ENCODE data around the gene SLC8A1.

SLC8A1 gene

DNA sequence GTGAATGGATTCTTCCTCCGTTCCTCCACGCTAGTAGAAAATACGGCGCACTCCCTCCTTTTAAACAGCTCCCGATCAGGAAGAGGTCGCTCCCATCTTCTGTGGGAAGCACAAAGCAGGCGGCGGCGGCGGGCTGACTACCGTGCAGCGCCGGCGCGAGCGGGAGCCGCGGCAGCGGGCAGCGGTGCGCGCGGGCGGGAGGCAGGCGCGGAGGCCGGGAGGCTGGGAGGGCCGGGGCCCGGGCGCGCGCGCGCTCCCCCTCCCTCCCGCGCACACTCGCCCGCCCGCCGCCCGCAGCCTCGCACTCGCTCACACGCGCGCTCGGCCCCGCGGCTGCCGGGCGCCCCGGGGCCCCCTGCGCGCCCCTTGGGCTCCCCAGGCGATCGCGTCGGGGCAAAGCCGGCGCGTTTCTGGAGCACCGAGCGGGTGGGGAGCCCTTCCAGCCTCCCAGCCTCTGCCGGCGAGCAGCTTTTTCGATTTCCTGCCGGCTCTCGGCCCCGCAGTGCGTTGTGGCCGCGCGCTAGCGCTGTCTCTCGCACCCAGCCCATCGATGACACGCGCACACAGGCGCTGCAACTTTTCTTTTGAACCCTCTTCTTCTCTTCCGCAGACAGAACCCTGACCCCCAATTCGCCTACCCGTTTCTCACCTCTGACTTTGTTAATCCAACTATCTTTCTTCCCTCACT, at the start of gene SLC8A1:
TSS of gene SLC8A1 (minus strand) at position 173 of the 688 bp plus-strand sequence.
- DNase-seq: no peak

- DNase-seq: no peak
Measured at GRCh38 chr2:40499437-40499836, 47.5 kb upstream of the SLC8A1 start.

- no peak for DNase-seq
Measured at GRCh38 chr2:40497251-40497859, 45.5 kb upstream of the SLC8A1 start.

GRCh38 chr2:40489678-40489960, 37.7 kb upstream of the SLC8A1 start:
- DNase-seq: no peak

DNA sequence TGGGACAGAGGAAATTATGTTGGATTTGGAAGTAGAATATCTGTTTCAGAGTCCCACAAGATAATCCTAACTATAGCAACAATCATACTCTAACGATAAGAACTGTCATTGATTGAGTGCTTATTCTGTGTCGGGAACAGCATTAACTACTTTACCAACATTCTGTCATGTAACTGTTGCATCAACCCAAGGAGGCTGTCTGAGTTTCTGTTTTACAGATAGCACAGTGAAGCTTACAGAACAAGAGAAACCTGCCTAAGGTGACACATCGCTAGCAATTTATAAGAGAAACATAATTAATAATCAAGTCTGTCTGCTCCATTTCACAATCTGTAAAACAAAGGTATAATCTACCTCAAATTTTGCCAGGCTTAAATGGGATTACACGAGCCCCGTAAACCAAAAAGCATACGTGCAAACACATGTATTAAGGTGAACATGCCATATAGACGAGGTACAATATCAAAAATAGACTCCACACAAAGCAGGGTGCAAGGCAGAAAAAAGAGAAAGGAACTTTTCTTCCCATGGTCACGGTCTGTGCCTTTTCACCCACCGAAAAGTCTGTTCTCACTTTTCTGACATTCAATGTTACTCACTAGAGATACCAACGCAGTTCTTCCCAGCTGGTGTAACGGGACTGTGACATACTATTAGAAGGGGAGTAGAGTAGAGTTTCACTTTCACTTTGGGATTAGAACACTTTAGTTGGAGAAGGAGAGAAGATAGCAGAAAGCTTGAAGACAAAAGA, 37.2 kb upstream of the SLC8A1 start:
- no peak for DNase-seq

GRCh38 chr2:40488101-40488601, 36.3 kb upstream of the SLC8A1 start:
- no peak for DNase-seq

DNA sequence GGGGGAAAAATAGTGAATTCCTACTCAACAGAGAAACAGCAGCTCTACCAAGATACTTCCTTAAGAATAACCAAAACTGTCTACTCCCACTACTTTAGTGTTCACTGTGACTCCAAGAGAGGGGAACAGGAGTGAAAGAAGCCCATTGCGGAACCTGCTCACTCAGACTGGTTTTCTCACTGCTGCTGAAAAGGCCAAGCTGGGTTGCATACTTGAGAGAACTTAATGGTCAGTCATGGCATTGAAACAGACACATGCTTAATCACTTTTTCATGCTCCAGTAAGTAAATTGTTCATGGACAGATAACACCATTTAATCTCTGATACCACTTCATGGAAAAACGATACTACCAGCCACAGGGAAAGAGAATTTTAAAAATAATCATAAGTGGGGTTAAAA, 35.7 kb upstream of the SLC8A1 start:
- DNase-seq: no peak

GRCh38 chr2:40485854-40486253, 34.0 kb upstream of the SLC8A1 start:
- DNase-seq: no peak

DNA sequence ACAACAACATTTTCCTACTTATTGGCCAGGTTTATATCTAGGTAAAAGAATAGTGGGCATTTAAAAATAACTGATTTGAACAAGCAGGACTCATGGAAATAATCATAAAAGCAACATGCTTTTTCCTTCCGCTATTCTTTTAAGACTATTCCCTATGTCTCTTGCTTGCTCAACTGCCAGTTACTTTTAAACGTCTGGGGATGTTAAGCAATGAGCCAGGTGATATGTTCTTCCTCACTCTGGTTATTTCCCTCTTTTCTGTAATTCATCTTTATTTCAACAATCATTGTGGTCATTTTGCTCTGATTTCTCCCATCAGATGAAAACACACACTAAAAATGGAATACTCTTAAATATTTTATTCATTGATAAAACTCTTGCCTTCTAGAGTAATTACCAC, 33.4 kb upstream of the SLC8A1 start:
- no peak for DNase-seq

GRCh38 chr2:40483549-40484243, 31.8 kb upstream of the SLC8A1 start:
- no peak for DNase-seq

- DNase-seq: no peak
Measured at GRCh38 chr2:40480596-40480995, 28.7 kb upstream of the SLC8A1 start.

DNA sequence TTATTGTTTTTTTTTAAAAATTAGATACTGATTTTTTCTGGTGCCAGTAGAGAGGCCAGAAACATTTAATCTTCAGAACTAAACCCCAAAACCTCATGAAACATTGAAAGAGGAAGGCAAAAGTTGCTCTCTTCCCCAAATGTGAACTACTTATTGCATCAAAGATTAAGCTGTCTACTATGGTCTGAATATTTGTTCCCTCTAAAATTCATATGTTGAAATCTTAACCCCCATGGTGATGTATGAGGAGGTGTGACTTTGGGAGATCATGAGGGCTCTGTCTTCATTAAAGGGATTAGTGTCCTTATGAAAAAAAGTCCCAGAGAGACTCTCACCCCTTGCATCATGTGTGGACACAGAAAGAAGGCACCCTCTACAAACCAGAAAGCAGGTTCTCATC, 28.2 kb upstream of the SLC8A1 start:
- no peak for DNase-seq

- no peak for DNase-seq
Measured at GRCh38 chr2:40477361-40477760, 25.5 kb upstream of the SLC8A1 start.

- no peak for DNase-seq
Measured at GRCh38 chr2:40476436-40476835, 24.5 kb upstream of the SLC8A1 start.

GRCh38 chr2:40474306-40474705, 22.4 kb upstream of the SLC8A1 start:
- DNase-seq: no peak

DNA sequence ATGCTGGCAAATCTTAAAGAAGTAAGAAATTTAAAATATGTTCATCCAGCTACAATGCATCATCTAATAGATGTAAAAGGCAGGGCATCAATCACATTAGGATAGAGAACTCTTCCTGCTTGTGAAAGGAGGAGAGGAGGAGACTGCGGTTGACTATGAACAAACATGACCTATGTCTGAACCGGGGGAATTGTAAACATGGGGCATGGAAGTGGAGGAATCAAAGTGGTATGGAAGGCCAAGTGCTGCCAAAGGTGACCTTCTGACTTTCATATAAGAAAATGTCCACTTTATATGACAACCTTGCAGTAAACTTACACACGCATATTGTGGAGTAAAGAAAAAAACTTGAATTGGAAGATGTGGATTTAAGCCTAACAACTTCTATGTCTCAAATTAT, 20.0 kb upstream of the SLC8A1 start:
- no peak for DNase-seq

GRCh38 chr2:40470822-40471813, 19.2 kb upstream of the SLC8A1 start:
- no peak for DNase-seq

DNA sequence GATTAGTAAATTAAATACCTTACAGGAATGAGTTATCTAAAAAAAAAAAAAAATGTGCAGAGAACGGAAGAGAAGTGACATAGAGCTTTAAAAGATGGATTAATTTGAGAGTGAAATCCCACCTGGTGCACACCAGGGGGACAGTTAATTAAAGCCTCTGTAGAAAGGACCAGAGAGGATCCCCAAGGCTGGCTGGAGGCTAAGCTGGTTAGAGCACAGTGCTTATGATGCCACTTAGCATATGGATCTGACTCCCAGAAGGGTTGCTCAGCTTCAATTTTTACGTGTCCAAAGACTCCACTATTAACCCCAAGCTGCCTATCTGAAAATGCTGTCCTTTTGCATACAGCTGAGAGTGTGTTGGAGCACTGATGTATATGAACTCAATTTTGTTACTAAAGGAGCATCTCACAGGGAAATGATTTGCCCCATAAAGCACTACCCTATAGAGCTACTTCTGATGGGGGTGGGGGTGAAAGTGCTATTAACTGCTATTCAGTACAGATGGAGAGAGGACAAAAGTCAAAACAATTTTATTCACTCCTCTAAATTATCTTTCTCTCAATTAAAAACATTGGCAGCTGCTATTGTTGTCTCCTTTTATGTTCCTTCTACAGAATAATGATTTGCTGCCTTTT, 15.2 kb upstream of the SLC8A1 start:
- no peak for DNase-seq

GRCh38 chr2:40466332-40466906, 14.5 kb upstream of the SLC8A1 start:
- DNase-seq: no peak

- DNase-seq: no peak
Measured at GRCh38 chr2:40463112-40463511, 11.2 kb upstream of the SLC8A1 start.

- no peak for DNase-seq
Measured at GRCh38 chr2:40458271-40458794, 6.4 kb upstream of the SLC8A1 start.
